ENCODE results near the gene SAG. TPM values are rescaled to one million over a fixed set of nuclear protein-coding genes. Genes with fewer than 3 reads are reported as not detected.
A peak's percentile ranks its signal among the peaks of the same experiment; 100 is the strongest.

Gene SAG
- total RNA-seq, 3 donors from 2014 or later, result not detected

GRCh38 chr2:233387667-233388528 lies 80.3 kb downstream of the SAG start:
- H3K4me3 ChIP-seq, result peak overlapping the region in 2 of 3 donors; percentile 24 to 56

GRCh38 chr2:233389601-233390125 lies 82.0 kb downstream of the SAG start:
- TF ChIP-seq CTCF (IDR thresholded peaks at IDR 0.05) (no peak), POLR2AphosphoS5 (IDR thresholded peaks at IDR 0.05) (no peak), POLR2A (IDR thresholded peaks at IDR 0.05) (no peak)
- H3K4me3 ChIP-seq, result no peak overlapping the region
- no peaks in the 10 kb centered on the region for H3K9me3 ChIP-seq
- H3K27me3 ChIP-seq, result no peaks in the 10 kb centered on the region
- intact Hi-C loops (cut with DNase I; ENCODE audit: low total_unique reads), result no loop called here
- no peak for DNase-seq (ENCODE audit: low spot score in 2 of 2)
- H3K36me3 ChIP-seq, result no peaks in the 10 kb centered on the region
- H3K4me1 ChIP-seq, result peaks cover 5 to 9% of the 10 kb centered on the region in 2 donors
- no peak overlapping the region for H3K27ac ChIP-seq

More at GRCh38 chr2:233387667-233388528, 80.3 kb downstream of the SAG start:
- peak; percentile 75 to 89 for DNase-seq (ENCODE audit: low spot score in 2 of 2)
- H3K27me3 ChIP-seq, result no peaks in the 10 kb centered on the region
- TF ChIP-seq POLR2AphosphoS5 (IDR thresholded peaks at IDR 0.05) (no peak), CTCF (IDR thresholded peaks at IDR 0.05) (no peak), POLR2A (IDR thresholded peaks at IDR 0.05) (no peak)
- intact Hi-C loops (cut with DNase I; ENCODE audit: low total_unique reads), result no loop called here
- H3K9me3 ChIP-seq, result no peaks in the 10 kb centered on the region
- H3K36me3 ChIP-seq, result no peaks in the 10 kb centered on the region
- H3K4me1 ChIP-seq, result peaks cover 5 to 9% of the 10 kb centered on the region in 2 donors
- H3K27ac ChIP-seq, result peak overlapping the region; percentile 70 to 83

GRCh38 chr2:233395687-233396086 lies 88.1 kb downstream of the SAG start:
- H3K27ac ChIP-seq, result no peak overlapping the region
- intact Hi-C loops (cut with DNase I; ENCODE audit: low total_unique reads), result no loop called here
- no peak overlapping the region for H3K4me3 ChIP-seq
- H3K27me3 ChIP-seq, result no peaks in the 10 kb centered on the region
- no peak for DNase-seq (ENCODE audit: low spot score in 2 of 2)
- TF ChIP-seq POLR2AphosphoS5 (IDR thresholded peaks at IDR 0.05) (no peak), CTCF (IDR thresholded peaks at IDR 0.05) (no peak)
- no peaks in the 10 kb centered on the region for H3K9me3 ChIP-seq
- H3K4me1 ChIP-seq, result no peaks in the 10 kb centered on the region
- no peaks in the 10 kb centered on the region for H3K36me3 ChIP-seq

Other genes with a start within 250 kb of the SAG start
- 10 to 100 TPM; 18.4 to 20.3 (median 20.0) TPM for gene INPP5D, start 247.5 kb upstream of the SAG start, total RNA-seq
- 10 to 100 TPM; 19.5 to 61.9 (median 46.0) TPM for gene ATG16L1, start 56.1 kb upstream of the SAG start, total RNA-seq
- 10 to 100 TPM; 17.1 to 41.3 (median 37.3) TPM for gene DGKD, start 46.7 kb downstream of the SAG start, total RNA-seq

Data from breast epithelium (tissue), 4 donors.